Stimulated activated CD4-positive, alpha-beta T cell treated with anti-CD3 and anti-CD28 coated beads, Interleukin-1b, Interleukin-23, amount 100 ng/mL, for 1 hour (primary cell): ENCODE measurements around the gene TM4SF18.

Experiments used
- DNase-seq, 2 donors: peaks; one replicate each; pipeline ENCODE4 v3.0.0-alpha.2; 2020; ENCODE audit warnings: low read depth in 2 of 2

TM4SF18 gene

GRCh38 chr3:149330609-149331331, 2.7 kb downstream of the TM4SF18 start:
- no peak for DNase-seq

DNA sequence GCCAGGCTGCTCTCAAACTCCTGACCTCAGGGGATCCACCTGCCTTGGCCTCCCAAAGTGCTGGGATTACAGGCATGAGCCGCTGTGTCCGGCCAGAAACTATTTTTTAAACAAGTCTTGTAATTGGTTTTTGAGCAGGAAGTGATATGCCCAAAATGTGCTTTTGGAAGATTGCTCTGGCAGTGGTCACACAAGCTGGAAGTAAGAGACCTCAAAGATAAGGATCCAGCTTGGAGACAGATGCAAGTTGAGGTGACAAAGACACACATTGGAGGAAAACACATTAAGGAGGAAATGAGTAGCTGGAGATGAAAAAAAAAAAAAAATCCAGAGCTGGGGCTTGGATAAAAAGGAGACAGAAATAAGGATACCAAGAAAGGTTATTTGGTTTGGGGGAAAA, 6.3 kb downstream of the TM4SF18 start:
- no peak for DNase-seq

DNA sequence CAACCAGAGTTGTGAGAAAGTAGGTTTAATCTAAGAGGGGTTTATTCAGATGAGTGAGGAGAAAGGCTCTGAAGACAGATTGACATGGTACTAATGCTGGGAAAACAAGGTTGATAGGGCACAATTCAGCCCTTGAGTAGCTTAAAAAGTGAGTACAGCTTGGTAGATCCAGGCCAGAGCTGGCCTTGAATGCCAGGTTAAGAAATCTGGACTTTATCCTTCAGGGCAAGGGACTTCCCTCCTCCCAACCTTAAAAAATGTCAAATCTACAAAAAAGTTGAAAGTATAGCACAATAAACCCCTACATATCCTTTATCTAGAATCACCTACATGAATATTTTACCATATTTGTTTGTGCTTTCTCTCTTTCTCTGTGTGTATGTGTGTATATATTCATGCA, 7.9 kb downstream of the TM4SF18 start:
- DNase-seq, result no peak

DNA sequence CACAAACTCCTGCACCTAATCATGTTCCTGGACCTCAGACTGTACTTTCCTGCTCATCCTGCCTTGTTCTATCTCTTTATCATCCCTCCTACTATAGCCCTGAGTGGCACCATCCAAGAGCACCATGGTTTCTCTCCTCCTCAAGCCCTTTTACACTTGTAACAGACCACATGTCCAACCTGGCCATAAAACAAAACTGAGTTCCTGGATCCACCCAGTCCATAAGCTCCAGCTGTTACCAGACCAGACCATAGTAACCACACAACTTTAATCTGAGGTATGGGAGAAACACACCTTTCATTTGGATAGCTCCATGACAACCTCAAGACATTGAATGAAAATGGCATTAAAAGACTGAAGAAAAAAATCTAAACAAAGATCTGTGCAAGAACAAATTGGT, 9.1 kb downstream of the TM4SF18 start:
- no peak for DNase-seq

GRCh38 chr3:149321640-149322039, 11.8 kb downstream of the TM4SF18 start:
- DNase-seq, result no peak

DNA sequence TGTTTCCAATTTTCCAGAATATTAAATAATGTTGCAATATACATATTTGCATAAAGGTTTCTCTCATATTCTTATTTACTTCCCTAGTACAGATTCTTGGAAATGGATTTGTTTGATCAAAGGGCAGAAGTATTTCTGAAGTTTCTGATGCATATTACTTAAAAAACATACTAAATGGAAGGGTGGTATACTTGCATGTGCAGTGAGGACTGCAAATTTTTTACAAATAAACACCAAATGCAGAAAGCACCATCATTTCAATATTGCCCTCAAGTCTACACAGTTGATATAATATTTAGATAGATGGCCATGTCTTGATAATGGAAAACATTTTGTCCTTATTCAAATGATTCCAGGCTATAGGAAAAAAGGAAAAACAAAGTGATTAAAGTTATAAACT, 12.3 kb downstream of the TM4SF18 start:
- no peak for DNase-seq

- DNase-seq, result no peak
Measured at GRCh38 chr3:149319750-149320149, 13.7 kb downstream of the TM4SF18 start.

DNA sequence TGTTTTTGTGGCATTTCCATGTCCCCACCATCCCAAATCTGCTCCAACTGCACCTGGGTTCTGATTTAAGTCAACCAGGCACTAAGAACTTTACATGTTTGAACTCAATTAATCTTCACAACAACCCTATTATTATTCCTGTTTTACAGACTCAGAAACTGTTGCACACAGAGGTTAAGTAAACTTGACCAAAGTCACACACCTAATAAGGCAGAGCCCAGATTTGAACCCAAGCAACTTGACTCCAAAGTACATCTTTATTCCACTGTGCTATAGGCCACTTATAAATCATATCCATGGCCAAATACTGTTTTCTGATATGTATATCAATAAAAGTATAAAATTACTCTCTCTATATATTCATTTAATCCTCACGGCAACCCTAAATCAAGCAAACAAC, 16.4 kb downstream of the TM4SF18 start:
- DNase-seq, result no peak

GRCh38 chr3:149316437-149316836, 17.0 kb downstream of the TM4SF18 start:
- no peak for DNase-seq

DNA sequence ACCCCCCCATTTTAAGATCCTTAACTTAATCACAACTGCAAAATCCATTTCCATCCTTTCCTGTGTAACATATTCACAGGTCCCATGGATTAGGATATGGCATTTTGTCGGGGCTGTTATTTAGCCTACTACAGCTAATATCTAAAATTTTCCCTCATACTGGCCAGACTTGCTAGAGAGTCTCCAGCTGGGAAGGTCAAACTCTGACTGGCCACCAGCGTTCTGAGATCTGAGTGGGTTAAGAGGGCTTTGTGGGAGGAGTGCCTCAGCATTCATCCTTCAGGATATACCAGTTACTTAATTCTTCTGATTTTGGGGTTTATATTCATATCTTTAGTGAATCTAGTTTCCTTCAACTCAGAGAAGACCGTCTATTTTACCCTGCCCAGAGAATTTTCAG, 17.7 kb downstream of the TM4SF18 start:
- no peak for DNase-seq

GRCh38 chr3:149314807-149315578, 18.4 kb downstream of the TM4SF18 start:
- DNase-seq, result no peak

DNA sequence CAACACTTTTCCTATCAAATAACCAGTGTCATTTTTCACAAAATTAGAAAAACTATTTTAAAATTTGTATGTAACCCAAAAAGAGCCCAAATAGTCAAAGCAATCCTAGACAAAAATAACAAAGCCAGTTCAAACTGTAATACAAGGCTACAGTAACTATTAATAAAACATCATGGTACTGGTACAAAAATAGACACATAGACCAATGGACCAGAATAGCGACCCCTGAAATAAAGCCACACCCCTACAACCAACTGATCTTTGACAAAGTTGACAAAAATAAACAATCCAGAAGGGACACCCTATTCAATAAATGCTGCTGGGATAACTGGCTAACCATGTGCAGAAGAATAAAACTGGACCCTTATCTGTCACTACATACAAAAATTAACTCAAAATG, 19.9 kb downstream of the TM4SF18 start:
- DNase-seq, result no peak

DNA sequence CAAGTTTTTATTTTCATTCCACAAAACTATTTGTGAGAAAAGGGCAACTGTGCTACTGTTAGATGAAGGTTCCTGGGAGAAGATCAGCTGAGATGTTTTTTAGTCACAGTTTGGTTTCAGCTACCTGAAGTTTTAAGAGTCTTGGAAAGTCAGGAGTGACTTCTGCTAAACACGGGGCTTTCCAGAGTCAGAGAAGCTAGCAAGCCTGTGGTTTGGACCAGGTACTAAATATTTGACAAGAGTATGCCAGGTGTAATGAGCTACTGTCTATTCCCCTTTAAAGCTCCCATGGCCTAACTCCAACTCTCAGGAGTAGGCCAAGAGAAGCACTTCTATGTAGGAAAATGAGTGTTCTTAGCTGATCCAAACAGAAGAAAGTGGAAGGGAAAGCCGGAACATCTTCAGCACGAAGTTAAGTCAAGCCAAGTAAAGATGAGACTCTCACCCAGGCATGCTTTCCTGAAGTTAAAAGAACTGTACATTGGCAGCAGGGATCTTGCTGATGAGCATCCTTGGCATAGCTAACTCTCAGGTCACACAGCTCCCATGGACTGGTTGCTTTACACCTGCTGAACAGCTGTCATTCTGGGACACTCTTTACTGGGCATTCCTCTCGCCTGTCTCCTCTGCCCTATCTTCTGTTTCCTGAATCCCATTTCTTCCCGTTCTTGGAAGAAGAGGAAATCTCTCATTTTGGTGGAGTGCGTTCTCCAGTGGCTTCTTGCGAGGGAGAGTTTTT, 22.5 kb downstream of the TM4SF18 start:
- DNase-seq, result no peak

DNA sequence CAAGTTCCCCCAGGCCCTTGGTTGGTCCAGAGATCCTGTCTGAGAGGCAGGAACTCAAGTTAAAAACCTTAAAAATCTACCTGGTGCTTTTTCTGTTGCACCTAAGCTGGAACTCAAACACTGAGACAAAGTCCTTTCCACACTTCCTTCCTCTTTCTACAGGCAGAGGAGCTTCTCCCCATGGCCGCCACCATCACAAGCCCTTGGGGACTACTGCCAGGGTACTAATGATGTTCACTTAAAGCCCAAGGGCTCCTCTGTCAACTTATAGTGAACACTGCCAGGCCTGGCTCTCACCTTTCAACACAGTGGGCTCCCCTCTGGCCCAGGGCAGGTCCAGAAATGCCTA, 26.0 kb downstream of the TM4SF18 start:
- DNase-seq, result no peak

- no peak for DNase-seq
Measured at GRCh38 chr3:149306751-149307434, 26.5 kb downstream of the TM4SF18 start.

DNA sequence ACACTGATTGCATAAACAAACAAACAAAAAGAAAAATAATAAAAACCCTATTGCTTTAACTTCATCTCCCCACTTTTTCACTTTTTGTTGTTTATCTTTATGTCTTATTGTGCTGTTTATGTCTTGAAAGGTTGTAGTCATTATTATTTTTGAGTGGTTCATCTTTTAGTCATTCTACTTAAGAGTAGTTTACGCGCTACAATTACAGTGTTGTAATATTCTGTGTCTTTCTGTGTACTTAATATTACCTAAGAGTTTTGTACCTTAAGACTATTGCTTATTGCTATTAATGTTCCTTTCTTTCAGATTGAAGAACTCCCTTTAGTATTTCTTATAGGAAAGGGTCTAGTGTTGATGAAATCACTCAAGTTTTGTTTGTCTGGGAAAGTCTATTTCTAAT, 28.1 kb downstream of the TM4SF18 start:
- no peak for DNase-seq

- no peak for DNase-seq
Measured at GRCh38 chr3:149299938-149300801, 33.3 kb downstream of the TM4SF18 start.

- no peak for DNase-seq
Measured at GRCh38 chr3:149296972-149297371, 36.5 kb downstream of the TM4SF18 start.

DNA sequence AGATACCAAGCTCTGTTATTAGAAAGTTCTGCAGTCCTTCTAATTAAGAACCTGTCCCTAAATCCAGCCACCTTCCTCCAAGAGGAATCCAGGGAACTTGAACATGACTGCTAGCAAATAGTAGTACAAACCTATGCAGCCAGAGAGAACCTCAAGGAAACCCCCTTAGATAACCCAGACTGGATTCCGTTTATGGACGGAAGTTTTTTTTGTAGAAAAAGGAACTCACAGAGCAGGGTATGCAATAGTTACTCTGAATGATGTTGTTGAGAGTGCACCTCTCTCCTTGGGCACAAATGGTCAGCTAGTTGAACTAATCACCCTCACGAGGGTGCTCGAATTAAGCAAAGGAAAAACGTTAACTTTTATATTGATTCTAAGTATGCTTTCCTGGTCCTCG, 40.8 kb downstream of the TM4SF18 start:
- no peak for DNase-seq

- DNase-seq, result no peak
Measured at GRCh38 chr3:149291178-149291577, 42.3 kb downstream of the TM4SF18 start.

DNA sequence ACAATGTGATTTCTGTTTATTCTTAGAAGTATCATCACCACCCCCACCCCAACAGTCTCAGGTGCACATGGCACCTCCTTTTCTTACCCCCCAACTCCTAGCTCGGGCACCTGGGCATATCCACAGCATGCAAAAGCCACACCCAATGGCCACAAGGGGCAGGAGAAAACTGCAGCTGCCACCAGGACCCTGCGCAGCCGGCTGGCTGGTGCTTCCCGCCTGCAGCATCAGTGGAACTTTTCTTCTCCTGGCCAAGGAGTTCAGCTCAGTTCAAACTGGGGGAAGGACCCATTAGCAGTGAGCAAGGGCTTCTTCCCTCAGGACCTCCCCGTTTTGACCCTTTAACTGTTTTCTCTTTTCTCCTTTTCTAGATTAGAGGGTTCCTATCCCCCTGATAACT, 44.8 kb downstream of the TM4SF18 start:
- DNase-seq, result no peak
